HL-60/S4 (cell line): ENCODE results near the gene PTGES.
"Not testable (repeated sequence)": the region's sequence is repeated elsewhere in the genome, so short reads cannot be mapped to it uniquely, and the experiment has no call there.

Experiments used
- in situ Hi-C: fragments of 300-500 bp; cut with MboI; formaldehyde crosslinking; loops from 2 replicates; pipeline ENCODE4 v1.14.3; 2022; ENCODE audit warnings: low sequenced_read_pairs

Gene PTGES, protein sequence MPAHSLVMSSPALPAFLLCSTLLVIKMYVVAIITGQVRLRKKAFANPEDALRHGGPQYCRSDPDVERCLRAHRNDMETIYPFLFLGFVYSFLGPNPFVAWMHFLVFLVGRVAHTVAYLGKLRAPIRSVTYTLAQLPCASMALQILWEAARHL

DNA sequence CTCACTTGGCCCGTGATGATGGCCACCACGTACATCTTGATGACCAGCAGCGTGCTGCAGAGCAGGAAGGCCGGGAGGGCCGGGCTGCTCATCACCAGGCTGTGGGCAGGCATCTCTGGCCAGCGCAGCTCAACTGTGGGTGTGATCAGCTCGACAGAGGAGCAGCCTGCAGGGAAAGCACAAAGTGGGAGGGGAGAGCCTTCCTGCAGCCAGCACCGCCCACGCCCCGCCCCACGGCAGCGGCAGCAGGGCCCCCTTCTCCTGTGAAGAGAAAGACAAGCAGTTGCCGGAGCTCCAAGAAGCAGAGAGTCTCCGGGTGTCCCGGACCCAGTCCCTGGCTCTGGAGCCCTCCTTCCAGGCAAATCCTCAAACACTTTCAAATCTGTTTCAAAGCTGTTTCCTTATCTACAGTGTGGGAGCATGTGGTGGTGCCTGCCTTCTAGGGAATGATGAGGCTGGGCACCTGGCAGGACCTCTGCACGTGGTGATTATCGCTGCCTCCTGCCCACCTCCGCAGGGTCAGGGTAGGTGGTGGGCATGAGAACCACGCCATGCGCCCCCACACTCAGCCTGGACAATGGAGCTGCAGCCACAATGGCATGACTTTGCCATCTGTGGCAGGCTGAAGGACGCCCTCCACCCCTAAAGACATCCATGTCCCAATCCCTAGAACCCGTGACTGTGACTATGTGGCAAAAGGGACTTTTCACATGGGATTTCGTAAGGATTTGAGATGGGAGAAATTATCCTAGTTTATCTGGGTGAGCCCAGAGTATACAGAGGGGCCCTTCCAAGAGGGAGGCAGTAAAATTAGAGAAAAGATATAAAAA, at the start of gene PTGES:
Gene PTGES (minus strand): TSS at position 143 of the 830 bp plus-strand sequence. CDS start 30 bp downstream, at position 113.
- in situ Hi-C loops = no loop called here

DNA sequence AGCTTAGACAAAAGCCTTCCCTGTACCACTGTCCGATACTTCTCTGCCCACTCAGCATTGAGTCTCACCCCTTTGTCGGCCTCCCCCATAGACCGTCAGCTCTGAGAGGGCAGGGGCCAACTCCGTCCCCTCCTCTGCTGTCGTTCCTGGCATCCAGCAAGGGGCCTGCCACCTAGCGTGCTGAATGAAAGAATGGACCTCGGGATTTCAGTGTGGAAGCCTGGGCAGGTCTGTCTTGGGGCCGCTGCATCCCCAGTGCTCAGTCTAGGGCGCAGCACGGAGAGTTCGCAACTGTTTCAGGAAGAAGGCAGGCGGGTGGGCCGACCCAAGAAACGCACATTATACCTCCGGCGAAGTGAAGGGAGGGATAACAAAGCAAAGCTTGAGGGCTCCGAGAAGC, 48.7 kb upstream of the PTGES start:
- in situ Hi-C loops = no loop called here

DNA sequence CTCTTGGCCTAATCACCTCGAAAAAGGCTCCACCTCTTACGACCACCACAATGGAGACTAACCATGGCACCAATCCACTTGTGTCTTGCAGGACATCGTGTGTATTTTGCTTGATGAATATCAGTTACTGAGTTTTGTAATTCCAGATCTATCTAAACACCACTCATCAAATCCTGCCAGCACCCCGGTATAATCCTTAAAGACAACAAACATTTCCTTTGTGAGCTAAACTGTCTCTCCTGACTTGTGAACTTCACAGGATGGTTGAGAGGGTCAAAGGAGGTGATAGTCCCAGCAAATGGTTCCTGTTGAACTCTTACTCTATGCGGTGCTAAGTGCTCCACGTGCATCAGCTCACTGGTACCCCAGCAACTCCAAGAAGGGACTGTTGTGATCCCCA, 46.1 kb upstream of the PTGES start:
- in situ Hi-C loops = no loop called here

DNA sequence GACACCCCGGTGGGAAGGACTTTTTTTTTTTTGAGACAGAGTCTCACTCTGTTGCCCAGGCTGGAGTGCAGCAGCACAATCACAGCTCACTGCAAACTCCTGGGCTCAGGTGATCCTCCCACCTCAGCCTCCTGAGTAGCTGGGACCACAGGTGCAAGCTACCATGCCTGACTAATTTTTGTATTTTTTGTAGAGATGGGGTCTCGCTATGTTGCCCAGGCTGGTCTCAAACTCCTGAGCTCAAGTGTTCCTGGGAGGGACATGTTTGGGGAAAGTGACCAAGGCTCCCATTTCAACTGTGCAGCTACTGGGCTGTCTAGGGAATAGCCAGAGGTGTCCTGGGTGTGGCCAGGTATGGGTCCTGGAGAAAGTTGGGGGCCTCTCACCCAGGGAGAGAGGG, 43.2 kb upstream of the PTGES start:
- in situ Hi-C loops = not testable (repeated sequence)

DNA sequence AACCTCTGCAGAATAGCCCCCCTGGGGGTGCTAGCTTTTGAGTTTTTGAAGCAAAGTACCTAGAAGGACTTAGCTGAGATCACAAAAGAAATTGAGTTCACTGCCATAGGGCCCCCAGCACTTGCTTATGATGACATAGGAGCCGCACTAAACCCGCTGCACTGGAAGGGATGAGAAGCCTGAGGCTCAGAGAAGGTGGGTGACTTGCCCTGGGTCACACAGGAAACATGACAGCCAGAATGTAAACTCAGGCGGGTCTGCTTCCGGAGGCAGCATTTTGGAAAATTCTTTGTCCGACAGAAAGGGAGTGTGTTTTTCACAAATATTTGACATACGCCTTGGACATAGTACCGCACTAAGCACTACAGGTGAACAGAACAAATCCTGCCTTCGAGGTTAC, 41.7 kb upstream of the PTGES start:
- in situ Hi-C loops = no loop called here

DNA sequence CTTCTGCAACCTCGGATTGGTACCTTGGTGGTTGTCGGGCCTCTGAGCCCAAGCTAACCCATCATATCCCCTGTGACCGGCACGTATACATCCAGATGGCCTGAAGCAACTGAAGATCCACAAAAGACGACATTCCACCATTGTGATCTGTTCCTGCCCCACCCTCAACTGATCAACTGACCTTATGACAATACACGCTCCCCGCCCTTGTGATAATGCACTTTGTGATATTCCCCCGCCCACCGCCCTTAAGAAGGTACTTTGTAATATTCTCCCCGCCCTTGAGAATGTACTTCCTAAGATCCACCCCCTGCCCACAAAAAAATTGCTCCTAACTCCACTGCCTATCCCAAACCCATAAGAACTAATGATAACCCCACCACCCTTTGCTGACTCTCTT, 33.6 kb upstream of the PTGES start:
- in situ Hi-C loops = loop anchor here (10.0 kb wide), 1 partner anchor 652 kb away; no protein-coding TSS in a partner anchor

DNA sequence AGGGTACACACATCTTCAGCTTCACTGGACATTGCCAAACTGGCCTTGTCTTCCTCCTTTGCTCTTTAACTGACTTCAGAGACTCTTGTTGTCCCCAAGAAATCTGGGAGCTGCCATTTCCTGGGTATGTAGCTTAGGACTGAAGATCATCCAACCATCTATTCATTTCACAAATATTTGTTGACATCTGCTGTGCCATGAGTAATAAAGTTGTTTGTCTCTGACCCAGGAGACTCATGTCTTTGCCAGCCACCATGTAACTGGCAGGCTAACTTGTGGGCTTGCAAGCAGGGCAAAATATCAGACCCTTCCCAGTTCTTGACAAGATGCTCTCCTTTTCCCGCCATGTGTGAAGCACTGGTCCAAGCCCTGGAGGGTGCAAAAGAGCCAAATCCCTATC, 33.0 kb upstream of the PTGES start:
- in situ Hi-C loops = loop anchor here (10.0 kb wide), 1 partner anchor 651 kb away; no protein-coding TSS in a partner anchor

DNA sequence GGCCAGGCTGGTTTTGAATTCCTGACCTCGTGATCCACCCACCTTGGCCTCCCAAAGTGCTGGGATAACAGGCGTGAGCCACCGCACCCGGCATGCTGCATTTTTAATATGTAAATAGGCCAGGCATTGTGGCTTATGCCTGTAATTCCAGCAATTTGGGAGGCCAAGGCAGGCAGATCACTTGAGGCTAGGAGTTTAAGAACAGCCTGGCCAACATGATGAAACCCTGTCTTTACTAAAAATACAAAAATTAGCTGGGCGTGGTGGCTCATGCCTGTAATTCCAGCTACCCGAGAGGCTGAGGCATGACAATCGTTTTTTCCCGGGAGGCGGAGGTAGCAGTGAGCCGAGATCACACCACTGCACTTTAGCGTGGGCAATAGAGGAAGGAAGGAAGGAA, 32.1 kb upstream of the PTGES start:
- in situ Hi-C loops = loop anchor here (5.0 to 10.0 kb wide), 3 partner anchors 48 to 650 kb away; partner anchors contain the start of gene ASB6

DNA sequence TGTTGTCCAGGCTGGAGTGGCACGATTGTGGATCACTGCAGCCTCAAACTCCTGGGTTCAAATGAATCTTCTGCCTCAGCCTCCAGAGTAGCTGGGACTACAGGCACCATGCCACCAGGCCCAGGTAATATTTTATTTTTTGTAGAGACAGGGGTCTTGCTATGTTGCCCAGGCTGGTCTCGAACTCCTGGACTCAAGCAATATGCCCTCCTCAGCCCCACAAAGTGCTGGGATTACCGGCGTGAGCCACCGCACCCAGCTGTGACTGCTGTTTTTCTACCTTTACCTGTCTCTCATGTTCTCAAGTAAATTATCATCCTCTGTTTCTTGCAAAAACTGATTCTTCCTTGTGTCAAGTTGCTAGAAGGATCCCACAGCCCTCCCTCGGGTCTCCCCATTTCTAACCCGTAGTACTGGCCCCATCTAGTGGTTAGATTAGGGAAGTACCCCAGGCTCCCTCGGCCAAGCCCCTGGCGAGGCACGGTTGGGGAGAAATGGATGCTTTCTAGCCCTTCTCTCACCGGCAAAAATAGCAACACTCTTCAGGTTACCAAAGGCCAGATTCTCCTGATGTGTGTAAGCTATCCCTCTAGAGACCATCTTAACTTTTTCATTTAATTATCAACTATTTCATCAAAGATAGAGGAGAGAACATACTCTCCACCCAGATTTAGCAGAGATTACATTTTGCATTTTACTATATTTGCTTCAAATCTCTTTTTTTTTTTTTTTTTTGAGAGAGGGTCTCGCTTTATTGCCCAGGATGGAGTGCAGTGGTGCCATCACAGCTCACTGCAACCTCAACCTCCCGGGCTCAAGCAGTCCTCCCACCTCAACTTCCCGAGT, 30.9 kb upstream of the PTGES start:
- in situ Hi-C loops = loop anchor here (5.0 to 10.0 kb wide), 3 partner anchors 46 to 649 kb away; partner anchors contain the start of gene ASB6

DNA sequence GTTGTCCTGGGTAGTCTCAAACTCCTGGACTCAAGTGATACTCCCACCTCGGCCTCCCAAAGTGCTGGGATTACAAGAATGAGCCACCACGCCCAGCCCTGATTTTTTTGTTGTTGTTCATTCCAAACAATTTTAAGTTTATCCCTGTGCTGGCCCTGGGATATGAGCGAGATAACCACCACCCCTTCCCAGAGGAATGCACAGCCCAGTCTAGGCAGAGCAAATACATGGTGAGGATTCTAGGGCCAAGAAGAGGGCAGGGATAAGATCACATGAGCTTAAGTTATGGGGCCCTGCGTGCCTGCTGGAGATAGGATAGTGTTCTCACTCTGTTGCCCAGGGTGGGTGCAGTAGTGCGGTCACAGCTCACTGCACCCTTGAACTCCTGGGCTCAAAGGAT, 29.1 kb upstream of the PTGES start:
- in situ Hi-C loops = loop anchor here (5.0 to 10.0 kb wide), 3 partner anchors 45 to 647 kb away; partner anchors contain the start of gene ASB6

DNA sequence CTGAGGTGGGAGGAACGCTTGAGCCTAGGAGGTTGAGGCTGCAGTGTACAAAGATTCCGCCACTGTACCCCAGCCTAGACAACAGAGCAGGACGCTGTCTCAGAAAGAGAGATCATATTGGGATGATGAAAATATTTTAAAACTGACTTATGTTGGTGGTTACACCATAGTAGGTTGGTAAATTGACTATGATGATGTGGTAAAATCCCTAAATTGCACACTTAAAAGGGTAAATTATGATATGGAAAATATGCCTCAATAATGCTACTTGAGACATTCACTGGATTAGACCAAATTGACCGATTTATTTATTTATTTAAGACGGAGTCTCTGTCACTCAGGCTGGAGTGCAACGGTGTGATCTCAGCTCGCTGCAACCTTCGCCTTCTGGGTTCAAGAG, 28.3 kb upstream of the PTGES start:
- in situ Hi-C loops = loop anchor here (5.0 to 10.0 kb wide), 3 partner anchors 44 to 646 kb away; partner anchors contain the start of gene ASB6

DNA sequence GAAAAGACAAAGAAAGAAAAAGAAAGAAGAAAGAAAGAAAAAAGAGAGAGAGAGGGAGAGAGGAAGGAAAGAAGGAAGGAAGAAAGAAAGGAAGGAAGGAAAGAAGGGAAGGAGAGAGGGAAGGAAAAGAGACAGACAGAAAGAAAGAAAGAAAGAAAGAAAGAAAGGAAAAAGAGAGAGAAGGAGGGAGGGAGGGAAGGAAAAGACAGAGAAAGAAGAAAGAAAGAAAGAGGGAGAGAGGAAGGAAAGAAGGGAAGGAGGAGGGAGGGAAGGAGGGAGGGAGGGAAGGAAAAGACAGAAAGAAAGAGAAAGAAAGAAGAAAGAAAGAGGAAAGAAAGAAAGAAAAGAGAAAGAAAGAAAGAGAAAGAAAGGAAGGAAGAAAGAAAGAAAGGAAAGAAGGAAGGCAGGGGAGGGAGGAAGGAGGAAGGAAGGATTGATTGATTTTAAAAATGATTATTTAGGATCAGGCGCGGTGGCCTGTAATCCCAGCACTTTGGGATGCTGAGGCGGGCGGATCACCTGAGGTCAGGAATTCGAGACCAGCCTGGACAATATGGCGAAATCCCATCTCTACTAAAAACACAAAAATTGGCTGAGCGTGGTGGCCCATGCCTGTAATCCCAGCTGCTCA, 26.8 kb upstream of the PTGES start:
- in situ Hi-C loops = loop anchor here (5.0 to 10.0 kb wide), 3 partner anchors 42 to 645 kb away; partner anchors contain the start of gene ASB6

DNA sequence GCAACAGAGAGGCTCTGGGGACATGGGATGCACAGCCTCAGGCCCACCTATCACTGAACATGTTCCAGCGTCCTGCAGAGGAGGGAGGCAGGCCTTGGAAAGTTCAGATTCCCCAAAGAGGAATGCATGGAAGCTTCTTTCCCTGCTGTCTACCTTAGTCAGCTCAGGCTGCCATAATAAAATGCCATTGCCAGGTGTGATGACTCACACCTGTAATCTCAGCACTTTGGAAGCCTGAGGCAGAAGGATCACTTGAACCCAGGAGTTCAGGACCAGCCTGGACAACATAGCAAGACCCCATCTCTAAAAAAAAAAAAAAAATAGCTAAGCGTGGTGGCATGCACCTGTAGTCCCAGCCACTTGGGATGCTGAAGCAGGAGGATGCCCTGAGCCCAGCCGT, 25.6 kb upstream of the PTGES start:
- in situ Hi-C loops = no loop called here

DNA sequence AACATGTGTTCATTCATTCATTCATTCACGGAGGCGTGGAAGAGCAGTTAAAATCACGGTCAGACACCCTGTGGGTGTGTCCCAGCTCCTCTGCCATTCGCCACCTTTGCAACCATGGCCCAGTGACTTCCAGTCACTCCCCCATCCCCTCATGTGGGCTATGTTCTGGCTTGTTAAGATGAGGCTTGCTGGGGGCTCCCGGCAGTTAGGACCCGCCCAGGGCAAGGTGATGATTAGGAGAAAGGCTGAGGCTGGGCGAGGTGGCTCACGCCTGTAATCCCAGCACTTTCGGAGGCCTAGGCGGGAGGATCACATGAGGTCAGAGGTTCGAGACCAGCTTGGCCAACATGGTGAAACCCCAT, 24.9 kb upstream of the PTGES start:
- in situ Hi-C loops = no loop called here

DNA sequence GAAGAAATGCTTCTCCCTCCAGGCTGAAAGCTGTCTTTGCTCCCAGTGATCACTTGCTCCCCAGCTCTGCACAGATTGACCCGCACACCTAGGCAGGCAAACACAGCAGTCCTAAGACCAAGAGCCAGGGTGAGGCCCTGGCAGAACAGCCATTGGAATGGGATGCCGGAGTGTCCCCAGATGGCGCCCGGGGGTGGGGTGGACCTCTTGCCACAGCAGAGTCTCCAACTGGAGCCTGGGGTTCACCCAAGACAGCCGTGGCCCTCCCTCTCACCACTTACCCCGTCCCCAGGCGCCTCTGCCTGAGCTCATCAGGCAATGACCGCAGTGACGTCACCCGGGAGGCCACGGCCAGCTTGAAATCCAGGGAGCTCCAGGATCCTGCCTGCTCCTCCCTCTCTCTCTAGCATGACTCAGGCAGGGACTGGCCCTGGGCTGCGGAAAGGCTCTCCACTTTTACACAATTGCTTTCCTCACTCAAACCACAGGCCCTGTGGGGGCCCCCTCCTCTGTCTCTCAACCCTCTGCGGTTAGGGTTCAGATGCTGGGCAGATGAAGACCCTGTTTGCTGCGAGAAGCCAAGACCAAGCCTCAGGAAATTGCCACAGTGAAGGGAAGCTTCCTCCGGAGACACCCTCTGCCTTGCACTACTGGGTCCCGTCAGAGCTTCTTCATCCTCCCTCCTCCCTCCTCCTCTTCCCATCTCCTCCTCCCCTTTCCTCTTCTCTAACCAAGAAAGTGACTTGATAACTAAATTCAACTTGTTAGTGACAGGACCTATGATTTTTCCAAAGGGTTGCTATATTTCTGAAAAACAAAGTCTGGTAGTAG, 24.3 kb upstream of the PTGES start:
- in situ Hi-C loops = no loop called here

DNA sequence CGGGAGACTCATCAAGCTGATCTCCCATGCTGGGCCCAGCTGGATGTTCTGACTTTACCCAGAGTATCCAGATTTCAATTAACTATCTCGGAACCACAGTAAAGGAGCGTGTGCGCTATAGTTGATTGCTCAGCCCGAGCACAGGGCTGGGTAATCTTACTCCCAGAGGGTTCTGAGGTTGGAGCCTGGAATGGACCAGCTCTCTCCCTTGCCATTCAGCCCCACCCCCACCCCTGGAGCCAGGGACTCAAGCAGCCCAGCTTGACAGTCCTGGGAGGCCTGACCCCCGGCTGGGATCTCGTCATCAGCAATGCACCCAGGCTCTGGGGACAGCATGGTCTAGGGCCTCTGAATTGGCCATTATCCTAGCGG, 23.7 kb upstream of the PTGES start:
- in situ Hi-C loops = no loop called here

DNA sequence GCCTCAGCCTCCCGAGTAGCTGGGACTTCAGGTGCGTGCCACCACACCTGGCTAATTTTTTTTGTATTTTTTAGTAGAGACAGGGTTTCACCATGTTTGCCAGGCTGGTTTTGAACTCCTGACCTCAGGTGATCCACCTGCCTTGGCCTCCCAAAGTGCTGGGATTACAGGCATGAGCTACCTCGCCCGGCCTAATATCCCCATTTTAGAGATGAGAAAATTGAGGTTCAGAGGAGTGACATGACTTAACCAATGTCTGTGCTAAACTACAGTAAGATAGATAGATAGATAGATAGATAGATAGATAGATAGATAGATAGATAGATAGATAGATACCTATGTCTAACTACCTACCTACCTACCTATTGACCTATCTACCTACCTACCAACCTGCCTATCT, 23.3 kb upstream of the PTGES start:
- in situ Hi-C loops = not testable (repeated sequence)

DNA sequence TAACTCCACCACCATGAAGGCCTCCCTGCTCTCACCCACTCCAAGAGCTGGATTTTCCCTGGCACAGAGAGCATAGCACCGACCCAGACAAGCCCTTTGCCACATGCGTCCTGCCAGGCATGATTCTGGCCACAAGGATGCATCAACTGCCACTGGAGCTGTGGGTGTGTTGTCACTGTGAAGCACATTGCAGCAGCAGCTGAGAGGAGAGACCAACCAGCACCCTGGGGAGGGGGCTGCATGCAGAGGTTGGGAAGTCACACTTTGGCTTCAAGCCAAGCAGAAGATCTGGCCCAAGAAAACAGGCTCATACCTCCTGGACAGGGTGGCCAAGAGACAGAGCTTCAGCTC, 22.6 kb upstream of the PTGES start:
- in situ Hi-C loops = no loop called here

DNA sequence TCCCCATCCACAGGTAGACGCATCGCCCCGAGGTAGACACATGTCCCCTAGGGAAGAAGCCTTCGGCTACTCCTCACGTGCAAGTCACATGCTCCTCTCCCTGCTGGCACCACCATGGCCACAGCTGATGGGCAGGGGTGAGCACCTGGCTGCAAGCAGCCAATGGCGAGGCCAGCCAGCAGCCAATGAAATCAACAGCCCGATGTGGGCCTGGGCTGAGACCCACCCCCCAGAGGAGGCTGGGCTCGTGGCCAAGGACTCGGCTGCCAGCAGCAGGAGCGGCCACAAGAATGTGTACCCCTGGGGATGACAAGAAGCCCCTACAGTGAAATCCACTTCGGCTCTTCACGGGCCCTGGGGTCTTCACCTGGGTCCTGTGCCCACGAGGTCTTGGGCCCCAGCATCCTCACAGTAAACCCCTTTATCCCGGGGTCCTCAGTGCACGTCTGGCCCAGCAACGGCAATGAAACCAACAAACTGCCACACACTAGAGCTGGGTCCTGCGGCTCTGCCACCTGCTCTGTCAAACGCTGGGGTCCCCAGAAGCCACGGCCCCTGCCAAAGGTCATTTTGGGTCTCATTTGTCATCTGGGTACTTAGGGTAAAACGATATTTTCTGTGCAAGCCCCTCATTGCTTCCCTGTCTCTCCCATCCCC, 22.1 kb upstream of the PTGES start:
- in situ Hi-C loops = no loop called here
